Stimulated activated CD4-positive, alpha-beta T cell treated with anti-CD3 and anti-CD28 coated beads, TNF-alpha, amount 100 ng/mL, for 4 hours (primary cell): ENCODE data around the gene GABRB3.

Experiments
- DNase-seq, 3 experiments: peaks; one replicate each; pipeline ENCODE4 v3.0.0-alpha.2; 2020; ENCODE audit warnings: low read depth in 3 of 3

Gene GABRB3

DNA sequence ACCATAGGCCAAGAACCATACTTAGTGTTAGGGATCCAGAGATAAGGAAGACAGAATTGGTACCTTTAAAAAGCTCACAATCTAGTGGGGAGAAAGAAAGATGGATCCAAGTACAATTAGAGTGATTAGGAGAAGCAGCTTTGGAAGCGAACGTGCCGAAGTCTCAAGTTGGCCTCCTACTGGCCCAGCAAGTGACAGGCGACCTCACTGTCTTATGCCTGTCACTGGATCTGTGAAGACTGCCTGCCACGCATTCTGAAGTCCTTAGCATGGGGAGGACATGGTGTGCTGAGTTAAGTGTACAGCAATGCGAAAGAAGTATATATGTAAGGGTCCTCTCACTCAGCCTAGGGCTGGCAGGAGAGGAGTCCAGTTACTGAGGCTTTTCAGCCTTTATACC, 141.0 kb downstream of the GABRB3 start:
- DNase-seq = no peak

DNA sequence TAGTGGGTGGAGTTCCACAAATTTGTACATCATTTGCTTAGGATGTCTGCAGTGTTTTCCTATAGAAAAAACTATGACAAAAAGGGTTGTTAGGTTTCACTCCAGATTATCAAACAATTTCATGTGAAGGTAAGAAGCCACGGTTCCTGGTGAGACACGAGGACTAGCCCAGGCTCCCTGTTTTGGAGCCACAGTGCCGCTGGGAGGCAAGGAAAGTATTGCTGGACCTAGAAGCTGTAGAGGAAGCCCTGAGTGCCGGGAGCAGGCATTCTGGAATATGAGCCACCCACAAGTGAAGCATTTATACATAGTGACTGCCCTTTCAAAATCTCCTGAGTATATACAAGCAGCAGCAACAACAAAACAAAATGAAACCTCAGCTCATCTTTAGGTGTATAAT, 142.0 kb downstream of the GABRB3 start:
- DNase-seq = no peak

DNA sequence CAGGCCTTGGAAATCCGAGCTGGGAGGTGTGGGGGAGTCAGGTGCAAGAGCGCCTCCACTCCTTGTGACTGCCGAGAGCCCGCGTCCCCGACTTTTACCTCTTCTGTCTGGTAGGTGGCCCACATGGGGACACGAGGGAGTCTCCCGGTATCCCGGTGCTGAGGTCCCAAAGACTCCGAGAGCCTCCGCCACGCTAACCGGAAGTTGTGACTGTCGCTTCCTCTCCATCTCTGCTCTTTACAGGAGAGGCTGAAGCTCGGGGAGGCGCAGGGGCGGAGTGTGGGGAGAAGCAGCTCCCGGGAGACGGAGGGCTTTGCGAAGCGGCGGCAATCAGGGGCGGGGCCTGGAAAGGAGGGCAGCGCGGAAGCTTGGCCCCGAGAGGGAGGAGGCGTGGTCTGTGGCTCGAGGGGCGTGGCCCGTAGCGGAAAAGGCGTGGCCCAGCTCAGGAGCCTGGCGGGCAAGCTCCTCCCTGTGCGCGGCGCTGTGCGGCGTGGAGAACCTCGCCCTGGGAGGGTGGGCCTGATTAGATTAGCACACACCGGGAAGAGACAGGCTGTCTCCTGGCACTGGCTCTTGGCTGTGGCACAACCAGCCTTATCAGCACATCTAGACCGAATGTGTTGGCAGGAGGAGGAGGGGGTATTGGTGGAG, 143.9 kb downstream of the GABRB3 start:
- DNase-seq = no peak

DNA sequence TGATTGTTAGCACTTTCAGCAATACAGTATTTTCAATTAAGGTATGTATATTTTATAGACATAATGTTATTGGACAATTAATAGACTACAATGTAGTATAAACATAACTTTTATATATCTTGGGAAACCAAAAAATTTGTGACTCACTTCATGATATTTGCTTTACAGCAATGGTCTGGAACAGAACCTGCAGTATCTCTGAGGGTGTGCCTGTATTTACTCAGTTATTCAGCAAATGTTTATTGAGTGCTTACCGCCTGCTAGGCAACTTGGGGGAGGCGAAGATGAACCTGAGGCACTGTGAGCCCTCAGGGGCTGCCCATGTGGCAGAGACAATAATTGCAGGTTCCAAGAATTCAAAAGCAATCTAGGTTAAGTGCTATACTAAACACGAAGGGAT, 144.8 kb downstream of the GABRB3 start:
- DNase-seq = no peak

DNA sequence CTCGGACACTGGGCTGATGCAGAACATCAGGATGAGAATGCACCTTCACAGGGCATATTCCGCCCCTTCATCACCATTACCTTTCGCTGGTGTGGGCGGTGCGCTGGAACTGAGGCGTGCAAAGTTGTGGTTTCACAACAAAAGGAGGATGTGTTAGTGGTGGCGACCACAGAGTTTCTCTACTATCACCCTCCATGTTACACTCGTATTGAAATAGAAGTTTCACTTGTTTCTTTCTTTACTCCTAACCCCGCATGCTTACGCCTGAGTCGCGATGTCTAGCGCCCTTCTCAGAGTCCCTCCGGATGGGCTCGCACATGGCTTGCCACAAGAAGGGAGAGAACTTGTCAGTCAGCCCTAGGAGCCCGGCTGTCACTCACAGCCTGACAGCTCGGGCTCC, 148.7 kb downstream of the GABRB3 start:
- DNase-seq = no peak

DNA sequence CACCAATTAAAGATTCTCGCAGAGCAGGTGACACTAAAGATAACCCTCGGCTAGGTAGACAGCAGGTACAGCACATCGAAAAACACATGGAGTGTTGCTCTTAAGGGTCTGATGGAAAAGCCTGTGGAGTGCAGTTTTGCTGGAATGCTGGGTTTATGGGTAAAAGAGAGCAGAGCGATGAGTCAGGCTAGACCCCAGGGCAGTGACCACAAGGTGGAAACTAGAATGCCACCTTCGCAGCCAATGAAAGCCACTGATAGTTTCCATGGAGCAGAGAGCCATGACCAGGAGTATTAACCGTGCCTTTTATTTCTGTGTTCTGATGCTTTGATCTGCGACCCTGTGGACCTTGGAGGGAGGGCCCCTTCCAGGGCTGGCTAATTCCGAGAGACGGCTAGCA, 149.8 kb downstream of the GABRB3 start:
- DNase-seq = no peak

DNA sequence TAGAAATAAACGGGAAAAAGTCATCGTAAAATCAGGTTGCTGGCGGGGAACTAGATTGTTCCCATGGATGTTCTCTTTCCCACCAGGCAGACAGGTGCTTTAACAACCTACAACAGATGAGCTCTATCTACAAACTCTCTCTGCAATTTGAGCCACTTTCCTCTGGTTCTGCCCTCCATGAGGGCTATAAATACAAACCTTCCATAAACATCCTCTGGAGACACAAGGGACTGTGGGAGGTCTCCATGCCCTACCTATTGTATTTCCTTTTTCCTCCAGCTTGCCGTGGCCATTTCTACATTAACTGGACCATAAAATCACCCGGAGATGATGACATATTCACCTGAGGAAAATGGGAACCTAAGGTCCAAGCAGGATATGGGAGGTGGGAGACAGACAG, 151.1 kb downstream of the GABRB3 start:
- DNase-seq = no peak

DNA sequence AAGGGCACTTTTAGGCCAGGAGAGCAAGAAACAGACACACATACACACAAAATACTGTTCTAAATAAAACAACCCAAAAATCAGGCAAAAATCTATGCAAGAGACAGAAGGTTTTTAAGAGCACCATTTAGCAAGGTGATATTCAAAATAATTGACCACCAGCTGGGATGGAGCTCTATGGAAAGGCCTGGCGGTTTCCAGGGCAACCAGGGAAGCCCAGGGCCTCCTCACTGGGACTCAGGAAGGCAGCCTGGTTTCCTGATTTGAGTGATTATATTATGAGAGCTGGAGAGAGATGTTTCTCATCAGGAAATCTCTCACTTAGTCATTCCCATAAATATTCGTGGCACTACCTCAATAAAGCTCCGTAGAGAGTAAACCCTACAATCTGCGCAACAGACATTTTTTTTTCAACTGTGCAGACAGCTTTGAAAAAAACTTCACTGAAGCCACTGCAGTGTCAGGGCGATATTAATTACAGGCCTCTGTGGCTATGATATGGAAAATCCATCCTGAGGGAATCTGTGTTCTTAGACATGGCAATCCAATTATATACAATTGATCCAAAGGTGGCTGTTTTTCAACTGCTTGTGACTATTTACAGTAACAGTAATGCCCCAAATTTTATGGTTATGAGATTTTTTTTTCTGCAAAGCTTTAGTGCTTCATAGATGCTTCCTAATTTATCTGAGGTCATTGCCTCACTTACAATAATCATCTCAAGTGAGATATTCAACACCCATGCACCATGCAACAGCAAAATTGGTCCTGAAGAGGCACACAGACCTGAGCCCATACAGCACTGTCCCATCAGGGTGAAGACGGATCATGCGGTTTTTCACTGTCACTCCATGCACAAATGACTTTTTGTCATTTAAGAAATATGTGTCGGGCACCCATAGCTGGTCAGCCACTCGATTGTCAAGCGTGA, 152.1 kb downstream of the GABRB3 start:
- DNase-seq = no peak

DNA sequence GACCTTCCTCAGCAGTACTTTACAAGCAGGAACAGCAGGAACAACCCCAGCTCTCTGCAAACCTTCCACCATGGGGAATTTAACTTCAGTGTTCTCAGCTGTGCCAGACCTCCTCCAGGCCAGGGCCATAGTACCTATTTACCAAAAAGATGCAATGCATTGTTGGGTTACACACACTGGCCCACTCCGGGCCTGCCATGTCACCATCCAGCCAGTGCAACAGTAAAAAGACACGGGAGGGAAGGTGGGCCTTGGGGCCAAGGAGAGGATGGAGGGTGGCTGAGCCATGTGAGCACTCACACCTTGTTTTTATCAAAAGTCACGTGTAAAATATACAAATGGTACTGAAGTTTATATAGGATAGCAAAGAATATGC, 157.0 kb downstream of the GABRB3 start:
- no peak for DNase-seq

DNA sequence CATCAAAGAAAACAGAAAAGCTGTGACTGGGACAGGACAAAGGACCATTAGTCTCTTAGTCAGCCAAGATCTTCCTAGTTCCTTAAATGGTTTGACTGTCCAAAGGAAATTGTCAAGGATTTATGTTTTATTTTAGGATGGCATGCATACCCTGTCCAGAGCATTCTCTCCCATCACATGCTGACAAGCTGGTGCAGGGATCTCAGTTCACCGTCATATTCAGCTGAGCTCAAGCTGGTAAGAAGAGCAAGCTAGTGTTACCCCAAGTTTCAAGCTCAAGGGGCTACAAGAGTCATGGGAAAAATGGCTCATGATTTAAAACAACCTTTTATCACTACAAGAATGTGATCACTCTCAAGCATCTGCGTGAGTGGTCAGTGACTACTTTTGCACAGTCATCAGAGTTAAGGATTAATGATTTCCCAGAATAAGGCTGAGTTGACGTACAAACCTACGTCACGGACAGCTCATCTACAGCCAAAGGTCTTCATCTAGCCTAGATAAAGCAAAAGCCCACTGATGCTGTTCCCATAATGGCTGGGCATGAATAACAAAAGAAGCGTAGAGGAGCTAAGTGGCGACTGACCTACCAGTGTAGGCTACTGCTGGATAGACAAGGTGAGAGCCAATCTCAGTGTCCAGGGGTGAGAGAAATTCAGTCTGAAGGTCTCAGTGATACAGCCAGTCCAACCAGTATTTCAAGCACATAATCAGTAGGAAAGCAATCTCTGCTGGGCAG, 157.5 kb downstream of the GABRB3 start:
- no peak for DNase-seq

DNA sequence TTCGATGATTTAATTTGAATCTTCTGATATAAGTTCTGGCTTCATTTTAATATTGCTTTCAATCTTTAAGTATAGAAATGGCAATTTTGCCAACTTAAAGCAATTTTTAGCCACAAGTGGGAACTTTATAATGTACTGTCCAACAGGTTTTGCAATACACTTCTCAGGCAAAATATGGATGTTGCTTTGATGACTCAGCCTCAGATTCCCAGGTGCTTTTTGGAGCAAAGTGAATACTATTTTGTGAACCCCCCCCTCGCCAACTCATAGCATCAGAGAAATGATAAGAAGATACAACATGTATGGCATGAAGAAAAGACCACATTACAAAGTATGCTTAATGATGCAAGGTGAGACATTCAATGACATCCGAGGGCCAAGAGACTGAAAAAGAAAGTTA, 158.1 kb downstream of the GABRB3 start:
- no peak for DNase-seq

DNA sequence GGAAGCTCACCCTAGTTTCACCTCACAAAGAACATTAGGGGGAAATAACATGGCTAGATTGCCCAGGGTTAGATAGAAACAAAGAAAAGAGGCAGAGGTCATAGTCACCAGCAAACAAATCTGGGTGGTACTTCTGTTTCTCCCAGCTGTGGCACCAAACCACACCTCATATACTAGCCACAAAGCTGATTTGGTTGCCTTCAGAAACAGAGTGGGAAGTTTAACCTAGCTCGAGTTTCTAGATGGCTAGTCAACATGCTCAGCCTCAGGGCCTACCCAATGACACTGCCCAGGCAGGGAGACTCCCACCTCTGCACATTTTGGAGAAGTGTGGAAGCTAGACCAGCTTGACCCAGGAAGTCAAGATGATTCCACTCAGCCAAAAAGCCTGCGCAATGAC, 174.2 kb downstream of the GABRB3 start:
- DNase-seq = no peak

DNA sequence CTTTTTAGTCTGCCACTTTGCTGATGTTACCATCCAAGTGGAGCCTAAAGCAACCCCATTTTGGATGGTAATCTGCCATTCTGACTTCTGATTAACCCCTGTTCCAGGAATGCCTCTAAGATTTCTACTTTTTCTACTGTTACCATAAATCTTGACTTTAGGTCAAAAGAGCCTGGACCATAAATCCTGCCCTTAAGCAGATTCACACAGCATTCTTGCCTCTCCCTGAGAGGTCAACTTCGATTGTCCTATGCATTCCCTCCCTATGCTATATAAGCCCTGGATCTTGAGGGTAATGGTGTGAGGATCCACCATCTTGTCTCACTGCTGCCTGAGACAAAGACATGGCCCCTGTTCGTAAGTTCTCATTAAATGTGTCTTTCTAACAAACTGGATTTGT, 177.3 kb downstream of the GABRB3 start:
- no peak for DNase-seq

DNA sequence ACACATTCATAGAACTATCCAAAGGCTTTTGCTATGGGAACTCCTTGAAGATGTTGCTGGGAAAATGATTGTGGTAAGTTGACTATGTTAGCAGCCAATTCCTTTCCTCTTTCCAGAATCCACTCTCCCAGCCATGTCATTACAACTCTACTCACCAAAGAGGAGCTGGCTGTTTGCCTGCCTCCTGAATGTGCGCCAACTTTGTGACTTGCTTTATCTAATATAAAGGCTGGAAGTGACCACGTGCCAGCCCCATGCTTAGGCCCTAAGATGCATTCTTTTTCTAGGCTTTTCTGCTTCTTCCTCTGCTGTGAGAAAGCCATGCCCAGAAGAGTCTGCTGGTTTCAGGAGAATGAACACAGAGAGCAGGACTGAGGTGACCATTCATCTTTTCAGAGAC, 182.2 kb downstream of the GABRB3 start:
- no peak for DNase-seq

DNA sequence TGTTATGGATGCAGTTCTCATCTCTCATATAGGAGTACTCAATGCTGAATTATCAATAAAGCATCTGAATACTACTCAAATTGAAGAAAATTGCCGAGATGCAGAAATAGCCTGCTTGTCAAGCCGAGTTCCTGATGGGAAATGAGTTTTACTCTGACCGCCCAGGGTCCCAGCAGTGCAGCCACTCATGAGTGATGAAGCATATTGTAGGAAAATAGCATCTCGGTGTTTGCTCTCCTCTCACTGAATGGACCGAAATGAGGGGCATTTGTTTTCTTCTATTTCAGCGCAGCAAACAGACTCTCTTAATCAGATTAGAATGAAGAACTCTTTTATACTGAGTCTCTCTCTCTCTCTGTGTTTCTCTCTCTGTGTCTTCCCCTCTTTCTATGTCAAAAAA, 190.0 kb downstream of the GABRB3 start:
- DNase-seq = no peak

DNA sequence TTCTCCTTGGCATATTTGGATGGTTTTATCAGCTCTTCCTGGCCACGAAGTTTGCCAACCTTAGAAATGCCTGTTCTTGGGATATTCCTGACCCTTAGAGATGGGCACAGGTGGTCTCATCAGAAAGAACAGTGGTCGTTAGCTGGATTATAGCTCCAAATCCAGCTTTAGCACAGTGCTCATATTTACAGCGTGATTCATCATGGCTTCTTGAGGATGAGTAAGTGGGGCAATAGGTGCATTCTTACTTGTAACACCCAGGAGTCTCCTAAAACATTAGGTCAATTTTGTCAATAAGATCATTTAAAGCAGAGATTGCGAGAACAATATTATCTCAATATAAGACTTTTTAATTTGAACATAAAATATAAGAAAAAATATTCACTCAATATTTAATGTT, 191.9 kb downstream of the GABRB3 start:
- no peak for DNase-seq

DNA sequence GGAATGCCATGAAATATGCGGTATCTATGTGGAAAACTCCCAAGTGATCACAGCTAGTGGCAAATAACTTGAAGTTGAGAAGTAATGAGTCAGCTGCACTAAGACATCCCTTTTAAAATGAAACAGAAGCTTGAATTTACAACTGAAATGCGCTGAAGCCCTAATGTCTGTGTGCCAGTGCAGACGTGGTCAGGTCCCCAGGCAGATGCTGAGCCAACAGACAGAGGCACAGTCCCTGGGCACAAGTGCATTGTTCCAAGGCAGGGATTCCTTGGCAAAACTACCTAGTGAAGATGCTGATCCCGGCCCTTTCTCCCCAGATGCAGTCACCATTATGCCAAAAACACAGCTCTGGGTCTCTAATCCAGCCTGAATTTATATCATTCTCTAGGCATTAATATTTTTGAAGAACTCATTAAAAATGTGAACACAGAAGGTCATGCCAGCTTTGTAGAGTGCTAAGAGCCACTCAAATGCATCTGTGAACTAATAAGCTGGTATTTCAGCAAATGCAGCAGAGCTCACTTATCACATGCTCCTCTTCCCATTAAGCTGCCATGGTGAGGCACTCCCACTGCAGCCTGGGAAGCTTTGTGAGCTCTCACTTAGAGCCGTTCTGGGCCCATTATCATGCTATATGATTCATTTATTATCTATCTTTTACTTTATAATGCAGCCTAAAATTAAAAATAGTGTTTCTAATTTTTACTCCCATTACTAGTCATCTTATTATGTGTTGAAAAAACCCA, 200.1 kb downstream of the GABRB3 start:
- DNase-seq = no peak

DNA sequence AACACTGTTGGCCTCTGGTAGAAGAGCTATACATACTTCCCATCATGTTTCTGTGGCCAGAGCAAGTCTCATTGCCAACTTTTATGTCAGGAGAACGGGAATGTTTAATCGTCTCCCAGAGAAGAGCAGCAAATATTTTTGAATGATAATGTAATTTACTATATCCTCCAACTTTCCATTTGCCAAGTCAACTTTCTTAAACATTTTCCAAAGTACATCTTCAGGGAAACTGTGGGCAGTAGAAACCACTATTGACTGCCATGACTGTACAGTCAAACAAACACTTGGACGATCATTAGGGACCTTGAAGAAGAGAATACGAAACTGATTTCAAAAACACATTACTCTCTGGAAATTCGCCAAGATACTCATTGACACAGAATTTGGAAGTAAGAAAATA, 201.5 kb downstream of the GABRB3 start:
- no peak for DNase-seq

DNA sequence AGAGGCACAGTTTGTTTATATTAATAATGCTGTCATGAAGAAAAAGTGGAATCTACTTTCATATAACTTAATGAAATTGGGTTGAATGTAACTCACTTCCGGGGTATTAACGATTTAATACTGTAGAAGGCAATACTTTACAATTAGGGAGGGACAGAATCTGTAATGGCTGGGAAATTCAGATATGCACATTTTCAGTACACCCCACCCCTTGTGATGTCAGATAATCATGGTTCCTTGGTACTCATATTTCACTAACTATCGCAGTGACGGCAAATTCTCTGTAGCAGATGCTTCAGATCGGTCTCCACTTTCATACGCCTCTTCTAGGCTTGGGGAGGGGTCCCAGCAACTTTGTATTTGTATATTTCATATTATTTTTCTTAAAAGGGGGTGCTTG, 207.3 kb downstream of the GABRB3 start:
- DNase-seq = no peak

DNA sequence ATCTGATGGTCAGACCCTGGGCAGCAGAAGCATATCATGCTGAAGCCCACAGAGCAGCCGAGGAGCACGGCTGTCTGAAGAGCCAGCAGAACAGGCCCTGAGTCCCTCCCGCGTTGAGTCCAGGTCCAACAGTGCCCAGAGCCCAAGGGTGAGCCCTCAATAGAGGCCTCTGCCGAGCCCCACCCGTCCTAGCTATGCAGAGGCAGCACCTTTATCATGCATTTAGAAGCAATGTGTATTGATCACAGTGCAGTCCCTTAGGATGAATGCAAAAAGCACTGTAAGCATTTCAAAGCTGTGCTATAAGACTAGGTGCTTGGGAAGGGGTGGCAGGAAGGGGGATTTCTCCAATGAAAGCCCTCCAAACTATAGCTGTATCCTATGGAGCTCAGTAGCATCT, 208.5 kb downstream of the GABRB3 start:
- DNase-seq = no peak

DNA sequence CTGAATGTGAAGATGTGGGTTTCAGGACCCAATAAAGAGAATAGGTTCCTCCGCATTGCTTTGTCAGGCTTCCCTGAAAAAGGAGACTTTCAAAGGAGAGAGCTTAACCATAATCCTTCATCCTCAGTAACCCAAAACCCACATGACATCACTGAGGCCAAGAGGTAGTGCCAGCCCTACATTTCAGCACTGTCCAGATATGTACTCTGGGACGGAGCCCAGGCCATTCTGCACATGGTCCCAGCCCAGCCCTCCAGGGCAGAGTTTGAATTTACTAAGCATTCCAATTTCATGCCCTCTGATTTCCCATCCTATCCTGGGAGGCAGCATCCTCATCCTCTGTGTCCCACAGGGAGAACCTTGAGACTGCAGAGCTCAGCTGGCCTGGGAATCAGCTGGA, 210.5 kb downstream of the GABRB3 start:
- no peak for DNase-seq

DNA sequence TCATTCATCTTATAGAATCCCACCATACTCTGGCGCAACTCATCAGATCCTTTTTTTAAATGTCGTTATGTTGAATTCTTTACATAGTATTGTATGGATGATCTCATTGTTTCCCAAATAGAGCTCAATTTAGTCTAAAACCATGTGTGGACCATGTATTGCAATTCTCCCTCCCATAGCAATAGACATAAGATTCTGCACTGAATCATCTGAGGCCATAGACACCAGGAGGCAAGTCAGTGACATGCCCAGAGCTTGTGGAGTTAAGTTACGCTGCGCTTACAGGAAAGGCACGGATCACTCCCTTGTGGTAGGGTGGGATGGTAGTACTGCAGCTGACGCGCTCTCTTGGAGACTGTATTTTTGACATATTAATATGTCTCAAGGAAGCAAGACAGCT, 211.0 kb downstream of the GABRB3 start:
- no peak for DNase-seq
